HG03135 (cell line): Measurements from ENCODE around the gene ADARB1.

Experiments
- ATAC-seq: cut with Tn5 transposase; IDR thresholded peaks from one replicate; pipeline ENCODE4 v1.9.1; 2021; ENCODE audit warnings: mild to moderate bottlenecking, moderate library complexity; ENCODE audit not compliant: unreplicated experiment

Gene ADARB1

GRCh38 chr21:45163413-45164123 lies 89.2 kb downstream of the ADARB1 start:
- no peak for ATAC-seq

GRCh38 chr21:45164124-45164511 lies 89.7 kb downstream of the ADARB1 start:
- ATAC-seq, result no peak

DNA sequence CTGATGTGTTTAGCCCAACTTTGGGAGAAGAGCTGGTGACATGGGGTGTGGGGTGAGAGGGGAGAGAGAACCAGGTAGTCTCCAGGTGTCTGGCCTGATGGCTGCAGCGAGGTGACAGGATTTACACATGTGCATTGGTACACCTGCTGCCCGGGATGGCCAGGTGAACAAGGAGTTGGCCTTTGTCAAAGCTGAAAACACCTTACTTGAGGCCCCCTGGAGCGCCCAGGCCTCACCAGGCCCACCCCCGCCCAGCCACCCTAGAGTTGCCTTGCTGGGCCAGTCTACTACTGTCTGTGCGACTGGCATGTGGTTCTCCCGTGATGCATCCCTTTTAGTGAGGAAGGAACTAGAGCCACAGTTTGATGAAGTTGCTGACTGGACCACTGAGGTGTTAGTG lies 90.5 kb downstream of the ADARB1 start:
- ATAC-seq, result no peak

DNA sequence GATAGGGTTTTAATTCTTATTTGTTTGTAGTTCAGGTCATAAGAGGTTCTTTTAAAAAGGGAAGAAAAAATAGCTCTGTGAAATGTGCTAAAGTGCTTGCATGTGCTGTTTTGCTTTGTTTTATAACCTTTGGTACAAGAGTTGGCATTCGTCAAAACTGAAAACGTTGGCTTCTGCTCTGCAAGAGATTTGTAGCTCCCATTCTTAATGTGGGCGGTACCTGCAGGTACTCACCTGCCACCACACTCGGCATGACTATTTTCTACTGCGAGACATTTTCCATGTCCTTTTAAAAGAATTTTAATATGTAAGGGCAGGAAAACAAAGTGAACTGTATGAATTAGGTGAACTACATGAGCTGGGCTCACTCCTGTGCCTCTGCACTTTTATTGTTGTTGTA lies 92.6 kb downstream of the ADARB1 start:
- no peak for ATAC-seq

- no peak for ATAC-seq
Measured at GRCh38 chr21:45167796-45168222, 93.4 kb downstream of the ADARB1 start.

DNA sequence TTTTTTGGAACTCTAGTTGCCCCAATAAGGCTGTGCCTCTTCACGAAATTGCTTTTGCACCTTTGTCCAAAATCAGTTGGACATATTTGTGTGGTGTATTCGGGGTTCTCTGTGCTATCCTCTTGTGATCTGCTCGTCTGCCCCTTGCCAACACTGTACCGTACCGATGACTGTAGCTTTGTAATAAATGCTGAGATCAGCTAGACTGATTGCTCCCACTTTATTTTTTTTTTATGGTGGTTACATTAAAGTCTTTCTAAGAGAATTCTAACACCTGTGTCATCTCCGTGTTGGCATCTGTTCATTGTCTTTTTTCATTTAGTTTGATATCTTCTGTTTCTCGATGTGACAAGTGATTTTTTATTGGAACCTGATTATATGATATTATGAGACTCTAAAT lies 94.1 kb downstream of the ADARB1 start:
- ATAC-seq, result no peak

DNA sequence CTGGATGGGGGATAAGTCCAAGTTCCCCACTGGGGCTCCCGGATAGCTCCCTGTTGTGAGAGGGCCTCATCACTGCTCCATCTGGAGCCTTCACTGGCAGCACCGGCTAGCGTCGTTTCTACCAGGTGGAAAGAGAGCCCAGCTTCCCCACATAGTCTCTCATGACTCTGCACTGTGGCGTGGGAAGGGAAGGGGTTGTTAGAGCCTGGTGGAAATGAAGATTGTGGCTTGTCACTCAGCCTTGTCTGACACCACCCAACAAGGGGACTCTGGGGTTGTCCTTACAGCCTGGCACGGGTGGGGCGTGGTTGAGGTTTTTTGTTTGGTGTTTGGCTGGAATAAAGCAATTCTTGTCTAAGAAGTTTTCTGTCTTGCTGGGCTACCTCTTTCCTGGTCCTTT lies 94.6 kb downstream of the ADARB1 start:
- no peak for ATAC-seq

GRCh38 chr21:45169682-45170081 lies 95.3 kb downstream of the ADARB1 start:
- no peak for ATAC-seq

DNA sequence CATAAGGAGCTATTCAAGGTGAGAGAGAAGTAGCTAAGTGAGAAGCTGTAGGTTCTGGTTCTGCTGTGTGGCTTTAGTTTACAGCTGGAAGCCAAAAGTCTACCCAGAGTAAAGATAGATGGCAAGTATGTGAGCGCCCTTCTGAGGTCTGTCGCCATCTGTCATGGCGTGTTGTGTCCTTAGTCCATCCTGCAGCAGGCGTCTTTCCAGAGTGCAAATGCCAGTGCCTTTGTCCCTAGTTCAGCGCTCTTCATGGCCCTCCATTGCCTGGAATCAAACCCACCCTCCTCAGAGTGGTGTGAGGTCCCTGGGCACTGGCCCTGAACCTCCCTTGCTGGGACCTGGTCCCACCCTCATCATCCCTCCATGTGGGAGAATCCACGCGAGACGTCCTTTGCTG lies 96.6 kb downstream of the ADARB1 start:
- no peak for ATAC-seq

- ATAC-seq, result no peak
Measured at GRCh38 chr21:45172420-45172819, 98.0 kb downstream of the ADARB1 start.

DNA sequence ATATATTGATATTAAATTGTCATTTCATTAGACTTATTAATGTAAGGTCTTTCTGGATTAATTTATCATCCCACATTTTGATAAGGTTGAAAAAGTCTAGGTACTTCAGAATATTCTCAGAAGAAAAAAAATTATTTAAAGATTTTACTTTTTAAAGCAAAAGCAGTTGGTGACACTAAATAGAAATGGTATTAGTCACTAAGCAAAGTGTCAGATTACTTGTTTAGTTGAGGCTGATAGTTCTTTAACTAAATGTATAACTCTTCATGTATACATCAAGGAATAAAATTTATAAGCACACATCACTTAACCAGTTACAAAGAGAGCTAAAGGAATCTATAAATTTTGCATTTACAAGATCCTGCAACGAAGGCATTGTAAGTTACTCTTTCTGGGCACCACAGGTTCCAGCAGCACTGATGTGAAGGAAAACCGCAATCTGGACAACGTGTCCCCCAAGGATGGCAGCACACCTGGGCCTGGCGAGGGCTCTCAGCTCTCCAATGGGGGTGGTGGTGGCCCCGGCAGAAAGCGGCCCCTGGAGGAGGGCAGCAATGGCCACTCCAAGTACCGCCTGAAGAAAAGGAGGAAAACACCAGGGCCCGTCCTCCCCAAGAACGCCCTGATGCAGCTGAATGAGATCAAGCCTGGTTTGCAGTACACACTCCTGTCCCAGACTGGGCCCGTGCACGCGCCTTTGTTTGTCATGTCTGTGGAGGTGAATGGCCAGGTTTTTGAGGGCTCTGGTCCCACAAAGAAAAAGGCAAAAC lies 101.1 kb downstream of the ADARB1 start:
- ATAC-seq, result no peak

- ATAC-seq, result no peak
Measured at GRCh38 chr21:45176141-45176540, 101.8 kb downstream of the ADARB1 start.

GRCh38 chr21:45177039-45177438 lies 102.7 kb downstream of the ADARB1 start:
- ATAC-seq, result no peak

- ATAC-seq, result no peak
Measured at GRCh38 chr21:45178070-45178608, 103.8 kb downstream of the ADARB1 start.

GRCh38 chr21:45178971-45179370 lies 104.6 kb downstream of the ADARB1 start:
- no peak for ATAC-seq

DNA sequence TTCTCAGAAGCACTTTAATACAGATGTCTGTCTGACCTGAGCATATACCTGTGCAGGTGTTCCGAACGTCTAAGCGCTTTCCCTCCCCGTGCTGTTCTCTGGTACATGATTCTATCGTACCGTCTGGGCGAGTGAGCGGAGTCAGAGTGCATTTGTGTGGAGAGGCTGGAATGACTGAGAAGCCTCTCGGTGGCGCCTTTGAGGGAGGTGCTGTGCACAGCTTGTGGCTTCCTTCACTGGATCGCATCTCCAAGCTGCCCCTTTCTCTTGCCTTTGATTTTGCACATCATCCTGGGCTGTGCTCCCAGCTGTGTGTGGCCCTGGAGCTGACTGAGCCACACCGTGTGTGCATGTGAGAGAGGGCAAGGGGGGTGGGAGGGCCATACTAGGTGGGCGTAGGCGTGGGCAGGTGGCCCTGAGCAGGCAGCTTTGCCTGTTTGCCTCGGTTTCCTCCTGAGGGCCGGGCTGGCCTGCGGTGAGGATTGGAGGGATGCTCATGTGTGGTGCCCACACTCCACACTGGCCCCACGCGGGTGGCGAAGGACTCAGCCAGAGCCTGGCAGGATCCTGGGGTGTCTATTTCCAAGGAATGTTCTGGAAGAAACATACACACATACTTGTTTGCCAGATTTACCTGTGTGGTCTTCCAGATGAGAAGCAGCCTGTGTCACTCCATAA lies 105.3 kb downstream of the ADARB1 start:
- ATAC-seq, result no peak

DNA sequence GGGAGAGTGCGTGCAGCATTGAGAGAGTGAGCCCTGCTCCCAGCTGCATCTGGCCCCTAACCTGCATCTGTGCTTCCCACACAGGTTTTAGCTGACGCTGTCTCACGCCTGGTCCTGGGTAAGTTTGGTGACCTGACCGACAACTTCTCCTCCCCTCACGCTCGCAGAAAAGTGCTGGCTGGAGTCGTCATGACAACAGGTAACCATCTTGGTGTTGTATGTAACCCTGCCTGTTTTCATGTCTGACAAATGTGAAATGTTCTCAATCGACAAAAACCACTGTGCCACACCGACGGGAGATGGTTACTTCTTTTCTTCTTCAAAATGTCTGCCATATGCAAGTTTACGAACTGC lies 105.8 kb downstream of the ADARB1 start:
- no peak for ATAC-seq

- no peak for ATAC-seq
Measured at GRCh38 chr21:45182958-45183357, 108.6 kb downstream of the ADARB1 start.

DNA sequence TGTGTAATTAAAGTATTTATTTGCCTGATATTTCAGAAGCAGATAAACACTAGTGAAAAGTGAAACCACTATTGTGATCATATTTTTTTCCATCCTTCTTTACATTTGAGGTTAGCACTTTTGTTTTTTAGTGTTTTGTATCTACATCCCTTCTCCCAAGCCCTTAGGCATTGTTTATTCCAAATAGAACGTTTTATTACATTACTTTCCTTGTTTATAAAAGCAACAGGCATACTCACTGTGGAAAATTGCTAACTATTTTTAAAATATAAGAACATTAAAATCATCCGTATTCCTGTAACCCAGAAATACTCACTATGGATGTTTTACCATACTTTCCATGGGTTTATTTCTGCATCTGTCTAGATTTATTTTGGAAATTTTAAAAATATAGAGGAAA lies 109.5 kb downstream of the ADARB1 start:
- ATAC-seq, result no peak

DNA sequence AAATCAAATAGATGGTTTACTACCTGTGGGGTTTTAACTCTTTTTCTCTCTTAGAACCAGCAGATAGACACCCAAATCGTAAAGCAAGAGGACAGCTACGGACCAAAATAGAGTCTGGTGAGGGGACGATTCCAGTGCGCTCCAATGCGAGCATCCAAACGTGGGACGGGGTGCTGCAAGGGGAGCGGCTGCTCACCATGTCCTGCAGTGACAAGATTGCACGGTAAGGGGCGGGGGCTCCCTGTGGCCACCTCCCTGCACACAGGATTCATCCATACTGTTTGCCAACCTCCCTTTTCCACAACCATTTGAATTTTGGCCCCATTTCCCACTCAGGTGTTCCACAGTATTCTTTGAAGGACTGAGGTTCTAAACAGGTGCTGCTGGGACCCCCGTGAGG lies 110.5 kb downstream of the ADARB1 start:
- ATAC-seq, result no peak

DNA sequence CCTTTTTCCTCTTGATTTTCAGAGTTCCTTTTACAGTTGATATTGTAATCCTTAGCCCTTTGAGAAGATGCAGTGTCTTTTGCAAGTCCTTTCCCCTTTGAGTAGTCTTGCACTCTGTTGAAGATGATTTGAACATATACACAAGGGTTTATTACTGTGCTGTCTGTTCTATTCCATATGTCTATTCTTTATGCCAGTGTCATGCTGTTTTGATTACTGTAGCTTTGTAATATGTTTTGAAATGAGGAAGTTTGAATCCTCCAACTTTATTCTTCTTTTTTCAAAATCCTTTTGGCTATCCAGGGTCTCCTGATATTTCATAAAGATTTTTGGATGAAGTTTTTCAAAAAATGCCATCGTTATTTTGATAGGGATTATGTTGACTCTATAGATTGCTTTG lies 112.3 kb downstream of the ADARB1 start:
- ATAC-seq, result no peak

DNA sequence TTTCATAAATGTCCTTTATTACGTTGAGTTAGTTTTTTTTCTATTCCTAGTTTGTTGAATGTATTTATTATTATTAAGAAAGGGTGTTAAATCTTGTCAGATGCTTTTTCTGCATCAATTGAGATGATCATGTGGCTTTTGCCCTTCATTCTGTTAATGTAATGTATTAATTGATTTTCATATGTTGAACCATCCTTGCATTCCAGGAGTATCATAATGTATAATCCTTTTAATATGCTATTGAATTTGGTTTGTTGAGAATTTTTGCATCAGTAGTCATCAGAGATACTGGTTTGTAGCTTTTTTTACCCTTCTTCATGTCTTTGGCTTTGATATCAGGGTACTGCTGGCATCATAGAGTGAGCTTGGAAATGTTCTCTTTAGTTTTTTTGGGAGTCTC lies 113.3 kb downstream of the ADARB1 start:
- ATAC-seq, result no peak
